D721Med (cell line): Measurements from ENCODE around the gene ATP6V1E1.

Source experiments
- DNase-seq: peaks from one replicate; pipeline ENCODE4 v3.0.0; 2011; ENCODE audit warnings: low spot score; ENCODE audit not compliant: insufficient read length
- FAIRE-seq: peaks from 2 replicates; lab custom pipeline; 2011; peaks lifted over from hg19 to GRCh38; lab: Jason Lieb, UNC
- TF ChIP-seq, protein P1 (sequence below): IDR thresholded peaks from 2 replicates; pipeline ENCODE4 v1.5.1; 2012; ENCODE audit warnings: mild to moderate bottlenecking, control low read depth; ENCODE audit not compliant: insufficient read depth; ENCODE audit errors: missing control alignments

The ATP6V1E1 gene

DNA sequence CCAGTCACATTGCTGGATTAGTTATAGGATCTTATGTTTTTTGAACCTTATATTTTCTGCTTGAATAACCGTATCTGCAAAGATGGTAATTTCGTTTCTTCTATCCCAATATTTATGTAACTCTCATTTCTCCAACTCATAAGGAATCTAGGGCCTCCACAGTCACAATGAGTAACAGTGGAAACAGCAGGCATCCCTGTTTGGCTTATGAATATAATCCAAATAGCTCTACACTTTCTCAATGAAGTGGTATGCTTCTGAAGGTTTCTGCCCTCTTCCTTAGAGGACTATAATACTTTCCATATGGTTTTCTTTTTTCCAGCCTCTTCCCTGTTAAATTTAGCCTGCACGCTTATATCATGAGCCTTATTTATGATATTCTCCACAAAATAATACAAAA lies 16.5 kb downstream of the ATP6V1E1 start:
- FAIRE-seq (no peak), DNase-seq (no peak)
- TF ChIP-seq, protein P1, sequence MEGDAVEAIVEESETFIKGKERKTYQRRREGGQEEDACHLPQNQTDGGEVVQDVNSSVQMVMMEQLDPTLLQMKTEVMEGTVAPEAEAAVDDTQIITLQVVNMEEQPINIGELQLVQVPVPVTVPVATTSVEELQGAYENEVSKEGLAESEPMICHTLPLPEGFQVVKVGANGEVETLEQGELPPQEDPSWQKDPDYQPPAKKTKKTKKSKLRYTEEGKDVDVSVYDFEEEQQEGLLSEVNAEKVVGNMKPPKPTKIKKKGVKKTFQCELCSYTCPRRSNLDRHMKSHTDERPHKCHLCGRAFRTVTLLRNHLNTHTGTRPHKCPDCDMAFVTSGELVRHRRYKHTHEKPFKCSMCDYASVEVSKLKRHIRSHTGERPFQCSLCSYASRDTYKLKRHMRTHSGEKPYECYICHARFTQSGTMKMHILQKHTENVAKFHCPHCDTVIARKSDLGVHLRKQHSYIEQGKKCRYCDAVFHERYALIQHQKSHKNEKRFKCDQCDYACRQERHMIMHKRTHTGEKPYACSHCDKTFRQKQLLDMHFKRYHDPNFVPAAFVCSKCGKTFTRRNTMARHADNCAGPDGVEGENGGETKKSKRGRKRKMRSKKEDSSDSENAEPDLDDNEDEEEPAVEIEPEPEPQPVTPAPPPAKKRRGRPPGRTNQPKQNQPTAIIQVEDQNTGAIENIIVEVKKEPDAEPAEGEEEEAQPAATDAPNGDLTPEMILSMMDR: no peak

DNA sequence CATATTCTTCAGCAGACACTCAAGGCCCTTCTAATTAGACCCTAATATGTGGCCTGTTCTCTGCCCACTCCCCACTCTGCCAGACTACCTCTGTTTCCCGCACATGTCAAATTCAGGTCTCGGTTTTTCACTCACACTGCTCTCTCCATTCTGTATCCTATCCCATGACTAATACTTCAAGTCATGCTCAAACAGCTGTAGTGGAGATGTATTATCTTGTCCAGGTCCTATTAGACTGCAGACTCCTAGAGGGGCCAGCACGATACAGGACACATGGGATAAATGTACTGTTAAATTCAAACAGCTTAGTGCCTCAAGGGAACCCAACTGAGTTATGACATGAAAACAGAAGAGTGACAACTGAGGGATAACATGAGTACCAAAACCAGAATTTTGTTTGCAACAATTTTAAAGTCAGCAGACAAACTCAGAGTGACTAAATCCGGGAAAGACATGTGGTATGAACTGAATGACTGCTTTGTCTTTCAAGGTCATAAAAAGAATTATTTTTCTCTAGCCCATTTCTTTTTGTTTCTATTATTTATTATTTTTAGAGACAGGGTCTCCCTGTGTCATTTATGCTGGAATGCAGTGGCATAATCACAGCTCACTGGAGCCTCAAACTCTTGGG lies 20.5 kb downstream of the ATP6V1E1 start:
- FAIRE-seq: no peak
- DNase-seq: no peak
- TF ChIP-seq, protein P1: no peak

DNA sequence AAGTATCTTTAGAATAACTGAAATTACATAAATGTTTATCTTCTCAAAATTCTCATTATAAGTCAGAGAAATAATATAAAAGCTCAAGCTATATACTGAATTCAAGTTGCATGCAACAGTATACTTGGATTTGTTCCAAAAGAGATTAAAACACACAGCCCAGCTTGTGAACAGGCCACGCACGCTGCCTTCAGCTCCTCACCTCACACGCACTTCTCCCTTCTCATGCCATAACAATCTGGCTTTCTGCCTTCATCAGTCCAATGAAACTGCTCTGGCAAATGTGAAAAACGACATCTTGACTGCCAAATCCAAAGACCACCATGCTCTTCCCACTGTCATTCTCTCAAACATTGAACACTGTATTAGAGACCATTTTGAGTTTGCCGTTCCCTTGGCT lies 22.1 kb downstream of the ATP6V1E1 start:
- FAIRE-seq (no peak), DNase-seq (no peak)
- TF ChIP-seq, protein P1: no peak

DNA sequence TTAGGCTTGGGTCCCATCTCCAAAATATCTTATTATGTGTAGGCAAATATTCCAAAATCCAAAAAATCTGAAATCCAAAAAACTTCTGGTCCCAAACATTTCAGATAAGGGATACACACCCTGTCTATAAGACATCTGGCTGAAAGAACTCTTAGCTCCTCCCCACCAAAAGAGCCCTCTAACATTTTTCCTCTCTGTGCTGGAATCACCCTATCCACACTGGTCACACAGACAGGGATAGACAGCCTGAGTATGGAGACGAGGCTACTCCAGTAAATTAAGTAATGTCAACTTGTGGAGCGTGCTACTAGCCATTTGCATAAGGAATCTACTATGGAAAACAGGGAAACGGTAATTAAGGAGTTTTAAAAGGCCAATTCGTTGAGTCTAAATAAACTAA lies 24.9 kb downstream of the ATP6V1E1 start:
- TF ChIP-seq, protein P1: no peak
- no peak for DNase-seq
- FAIRE-seq: no peak

DNA sequence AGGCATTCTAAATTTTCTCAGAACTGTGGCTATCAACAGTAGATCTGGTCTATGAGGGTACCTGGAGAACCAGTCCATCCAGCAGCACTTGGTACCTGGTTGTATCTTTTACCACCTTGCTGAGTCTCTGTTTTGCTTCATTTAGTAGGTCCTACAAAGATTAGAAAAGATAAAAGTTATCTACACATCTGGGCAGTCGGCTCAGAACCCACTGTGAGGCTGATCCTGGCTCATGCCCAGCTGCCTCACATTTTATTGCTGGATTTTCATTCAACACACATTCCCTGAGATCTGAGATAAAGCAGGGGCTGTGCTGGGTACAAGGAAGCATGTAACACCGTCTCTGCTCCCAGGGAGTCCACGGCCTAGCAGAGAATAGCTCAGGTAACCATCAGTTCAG lies 27.5 kb downstream of the ATP6V1E1 start:
- no peak for FAIRE-seq
- DNase-seq: no peak
- TF ChIP-seq, protein P1: no peak

DNA sequence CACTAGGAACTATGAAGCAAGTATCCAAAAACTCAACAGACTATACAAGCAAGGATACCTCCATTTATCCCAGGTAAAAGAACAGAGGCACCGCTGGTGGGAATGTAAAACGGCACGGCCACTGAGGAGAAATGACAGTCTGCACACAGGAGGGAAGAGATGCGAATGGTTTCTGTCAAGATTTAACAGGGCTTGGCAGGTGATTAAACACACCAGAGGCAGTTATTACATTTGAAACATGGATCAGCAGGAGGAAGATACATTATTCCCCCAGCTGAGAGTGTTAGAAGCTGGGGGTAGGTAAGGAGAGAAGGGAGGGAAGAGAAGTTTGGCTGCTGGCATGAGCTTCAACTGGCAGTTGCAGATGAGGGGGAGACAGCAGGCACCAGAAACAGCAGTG lies 30.2 kb downstream of the ATP6V1E1 start:
- TF ChIP-seq, protein P1: no peak
- FAIRE-seq (no peak), DNase-seq (no peak)

DNA sequence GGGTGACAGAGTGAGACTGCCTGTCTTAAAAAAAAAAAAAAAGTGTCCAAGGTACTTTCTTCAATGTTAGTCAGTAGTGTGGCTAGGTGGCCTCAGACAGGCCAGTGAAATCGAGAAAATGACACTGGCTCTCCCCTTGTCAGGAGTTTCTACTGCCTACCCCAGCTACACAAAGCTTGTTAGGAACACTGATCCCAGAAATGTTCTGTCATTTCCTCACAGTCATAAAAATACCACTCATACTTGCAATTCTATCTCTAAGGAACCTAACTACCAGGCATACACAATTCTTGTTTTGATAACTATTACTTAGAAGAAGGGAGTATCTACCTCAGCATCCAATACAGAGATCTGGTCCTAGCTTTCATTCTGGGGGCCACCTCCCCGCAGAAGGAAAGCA lies 31.3 kb downstream of the ATP6V1E1 start:
- TF ChIP-seq, protein P1: no peak
- DNase-seq (no peak), FAIRE-seq (no peak)
